ENCODE measurements around the gene PI4K2A.

The PI4K2A gene

DNA sequence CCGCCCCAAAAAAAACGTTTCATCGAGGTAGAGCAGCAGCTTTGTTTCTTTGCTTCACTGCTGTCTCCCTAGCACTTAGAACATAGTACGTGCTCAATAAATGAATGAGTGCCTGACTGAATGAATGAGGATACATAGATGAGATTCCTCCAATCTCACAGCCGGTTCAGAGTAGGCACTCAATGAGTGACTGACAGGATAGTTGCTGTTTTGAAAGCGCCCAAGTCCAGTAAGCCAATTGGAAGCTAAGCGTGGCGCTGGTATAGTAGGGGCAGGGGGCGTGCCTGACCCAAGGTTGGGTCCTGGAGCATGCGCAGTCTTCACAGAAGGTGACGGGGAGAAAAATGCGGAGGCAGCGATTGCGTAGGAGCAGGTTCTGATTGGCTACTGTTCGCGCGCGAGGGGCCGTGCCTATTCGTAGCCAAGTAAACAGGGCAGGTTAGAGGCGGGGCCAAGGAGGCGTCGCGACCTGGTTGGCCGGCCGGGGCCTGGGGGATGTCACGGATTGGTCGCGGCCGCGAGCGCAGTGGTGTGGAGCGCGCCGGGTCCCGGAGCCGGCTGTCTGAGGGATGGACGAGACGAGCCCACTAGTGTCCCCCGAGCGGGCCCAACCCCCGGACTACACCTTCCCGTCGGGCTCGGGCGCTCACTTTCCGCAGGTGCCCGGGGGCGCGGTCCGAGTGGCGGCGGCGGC, at the start of gene PI4K2A:
Gene PI4K2A (plus strand): TSS at position 498 of the 694 bp plus-strand sequence. CDS start 72 bp downstream, at position 570.
- DNase-seq = peak; percentile 80 to 99 (median 97)

DNA sequence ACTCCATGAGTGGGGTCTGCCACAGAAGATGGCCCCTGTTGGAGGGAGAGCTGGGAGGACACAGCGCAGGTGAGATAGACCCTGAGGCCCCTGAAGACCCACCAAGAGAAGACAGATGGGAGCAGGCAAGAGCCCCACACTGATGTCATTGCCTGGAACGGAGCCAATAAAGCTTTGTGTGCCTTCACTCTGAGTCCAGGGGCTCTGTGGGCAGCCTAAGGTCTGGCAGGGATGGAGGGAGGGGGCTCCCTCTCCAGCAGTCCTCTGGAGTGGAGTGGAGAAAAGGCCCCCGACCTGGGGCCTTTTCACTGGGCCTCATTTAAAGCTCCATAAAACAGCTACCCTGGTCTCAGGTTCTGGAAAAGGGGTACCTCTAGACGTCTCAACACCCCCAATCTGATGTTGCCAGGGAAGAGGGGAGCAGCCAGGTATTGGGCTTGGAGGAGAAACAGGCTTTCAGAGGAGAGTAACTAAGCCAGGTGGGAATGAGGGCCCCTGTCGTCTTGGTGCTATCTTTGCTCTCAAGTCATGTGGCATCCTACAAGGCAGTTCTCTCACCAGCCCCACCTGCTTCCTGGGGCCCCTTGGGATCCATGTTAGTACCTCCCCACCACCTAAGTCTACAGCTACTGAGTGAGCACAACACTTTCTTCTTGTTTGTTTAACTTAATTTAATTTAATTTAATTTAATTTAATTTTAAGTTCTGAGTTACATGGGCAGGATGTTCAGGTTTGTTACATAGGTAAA, 49.5 kb upstream of the PI4K2A start:
- DNase-seq = no peak

DNA sequence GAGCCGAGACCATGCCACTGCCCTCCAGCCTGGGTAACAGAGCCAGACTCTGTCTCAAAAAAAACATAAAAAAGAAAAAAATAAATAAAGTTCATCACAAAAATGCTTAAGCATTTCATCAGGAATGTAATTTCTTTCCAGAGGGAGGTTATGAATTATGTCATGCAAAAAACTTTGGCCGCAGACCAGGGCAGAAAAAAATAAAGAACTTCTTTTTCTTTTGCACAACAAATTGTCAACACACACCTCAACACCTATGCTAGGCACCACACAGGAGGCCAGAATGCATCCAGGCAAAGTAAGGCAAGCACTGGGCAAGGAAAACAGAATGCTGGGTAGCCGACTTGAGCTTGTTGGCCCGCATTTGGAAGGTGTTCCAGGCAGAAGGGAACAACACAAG, 47.0 kb upstream of the PI4K2A start:
- no peak for DNase-seq

DNA sequence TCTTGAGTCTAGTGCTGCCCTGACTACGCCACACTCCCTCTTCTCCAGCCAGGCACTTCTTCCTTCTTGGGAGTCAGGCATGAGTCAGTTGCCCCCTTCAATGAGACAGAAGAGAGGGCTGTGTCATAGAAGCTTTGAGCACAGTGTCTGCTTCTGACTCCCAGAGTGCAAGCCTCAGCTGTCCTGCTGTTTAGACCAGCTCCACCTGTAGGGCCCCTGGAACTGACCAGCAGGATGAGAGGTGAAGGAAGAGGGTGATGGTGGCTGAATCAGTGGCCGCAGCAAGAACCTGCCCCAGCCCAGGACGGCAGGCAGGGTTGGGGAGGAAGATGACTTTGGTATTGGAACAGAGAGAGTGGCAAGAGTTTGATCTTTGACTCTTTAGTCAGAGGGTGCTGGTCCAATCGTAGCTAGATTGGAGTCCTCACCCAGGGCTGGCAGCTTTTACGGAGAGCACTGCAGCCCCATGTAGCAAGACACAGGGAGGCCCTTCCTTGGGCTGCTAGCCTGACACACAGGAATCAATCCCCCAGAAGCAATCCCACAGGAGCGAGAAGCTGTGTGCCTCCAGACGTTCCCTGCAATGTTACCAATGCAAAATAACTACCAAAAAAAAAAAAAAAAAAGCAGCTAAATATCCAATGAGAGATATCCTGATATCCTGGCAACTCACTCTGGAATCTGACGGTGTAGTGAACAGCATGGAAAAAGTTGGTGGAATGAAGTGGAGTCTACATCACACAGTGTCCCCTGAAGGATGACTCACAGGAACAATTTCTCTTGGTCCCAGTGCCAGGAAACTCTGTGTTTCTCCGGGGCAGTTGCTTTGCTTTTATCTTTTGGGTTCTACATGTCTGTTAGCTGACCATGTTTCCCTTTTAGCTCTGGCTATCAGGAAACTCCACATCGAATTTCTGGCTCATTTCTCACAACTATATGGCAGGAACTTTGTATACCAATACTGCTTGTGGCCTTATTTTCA, 44.1 kb upstream of the PI4K2A start:
- DNase-seq = peak in 1 of 14 donors; percentile 22

DNA sequence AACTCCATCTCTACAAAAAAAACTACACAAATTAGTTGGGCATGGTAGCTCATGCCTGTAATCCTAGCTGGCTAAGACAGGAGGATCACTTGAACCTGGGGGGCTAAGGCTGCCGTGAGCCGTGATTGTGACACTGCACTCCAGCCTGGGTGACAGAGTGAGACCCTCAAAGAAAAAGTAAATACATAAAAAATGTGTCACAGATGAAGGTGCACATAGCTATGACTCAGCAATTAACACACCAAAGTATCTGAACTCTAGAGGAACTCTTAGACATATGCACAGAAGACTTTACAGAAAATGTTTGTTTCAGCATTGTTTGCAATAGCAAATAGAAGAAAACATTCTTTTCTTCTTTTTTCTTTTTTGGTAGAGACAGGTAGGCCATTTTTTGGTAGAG, 42.7 kb upstream of the PI4K2A start:
- DNase-seq = no peak

DNA sequence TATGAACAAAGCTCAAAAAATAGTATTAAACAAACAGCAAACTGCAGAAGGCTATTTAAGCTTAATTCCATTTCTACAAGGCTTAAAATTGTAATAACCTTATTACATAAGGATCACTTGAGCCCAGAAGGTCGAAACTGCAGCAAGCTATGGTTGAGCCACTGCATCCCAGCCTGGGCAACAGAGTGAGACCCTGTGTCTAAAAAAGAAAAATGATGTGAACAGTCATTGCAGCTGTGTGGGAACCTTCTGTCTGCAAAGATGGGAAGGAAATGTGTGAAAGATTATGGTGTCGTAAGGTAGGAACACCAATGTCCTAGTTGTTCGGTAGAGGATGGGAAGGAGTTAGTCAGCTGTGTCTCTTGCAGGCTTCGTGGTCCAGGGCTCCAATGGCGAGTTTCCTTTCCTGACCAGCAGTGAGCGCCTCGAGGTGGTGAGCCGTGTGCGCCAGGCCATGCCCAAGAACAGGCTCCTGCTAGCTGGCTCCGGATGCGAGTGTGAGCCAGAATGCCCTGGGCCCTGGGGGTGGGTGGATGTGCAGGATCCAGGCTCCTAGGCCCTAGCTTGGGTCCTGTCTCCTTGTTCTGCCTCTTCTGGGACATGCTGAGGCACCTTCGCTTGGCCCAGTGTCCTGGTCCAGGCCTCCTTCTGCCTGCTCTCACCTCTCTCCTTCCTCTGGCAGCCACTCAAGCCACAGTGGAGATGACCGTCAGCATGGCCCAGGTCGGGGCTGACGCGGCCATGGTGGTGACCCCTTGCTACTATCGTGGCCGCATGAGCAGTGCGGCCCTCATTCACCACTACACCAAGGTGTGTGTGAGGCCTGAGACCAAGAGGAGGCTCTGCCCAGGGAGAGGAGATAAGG, 41.8 kb upstream of the PI4K2A start:
- DNase-seq = no peak

DNA sequence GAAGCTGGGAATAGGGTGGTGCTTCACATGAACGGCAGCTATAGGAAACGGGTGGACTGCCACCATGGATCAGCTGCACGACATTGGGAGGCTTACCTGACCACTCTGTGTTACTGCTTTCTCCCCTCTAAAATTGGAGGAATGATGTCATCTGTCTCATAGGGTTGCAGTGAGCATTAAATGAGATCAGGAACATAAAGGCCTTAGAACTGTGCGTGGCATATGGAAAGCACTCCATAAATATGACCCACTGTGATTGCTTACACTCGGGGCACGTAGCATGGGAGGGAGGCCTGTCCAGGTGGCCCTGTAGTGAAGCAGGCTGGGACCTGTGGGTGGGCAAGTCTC, 41.2 kb upstream of the PI4K2A start:
- peak in 1 of 14 donors; percentile 14 for DNase-seq

DNA sequence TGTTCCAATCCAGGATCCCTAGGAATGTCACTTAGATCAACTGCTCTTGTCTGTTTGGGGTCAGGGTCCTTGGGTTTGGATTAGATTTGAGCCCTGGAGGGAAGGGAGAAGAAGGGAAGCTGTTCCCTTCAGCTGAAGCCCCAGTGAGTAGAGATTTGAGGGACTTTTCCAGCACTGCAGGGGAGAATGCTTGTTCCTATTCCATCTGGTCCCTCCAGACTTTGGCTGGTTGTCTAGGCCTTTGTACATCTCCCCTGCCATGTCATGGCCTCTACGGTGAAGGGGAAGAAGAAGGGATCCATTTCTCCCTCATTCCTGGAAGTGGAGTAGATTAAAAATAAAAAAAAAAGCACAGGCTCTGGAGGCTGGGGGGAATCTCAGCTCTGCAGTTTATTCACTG, 39.9 kb upstream of the PI4K2A start:
- DNase-seq = peak in 1 of 14 donors; percentile 54

DNA sequence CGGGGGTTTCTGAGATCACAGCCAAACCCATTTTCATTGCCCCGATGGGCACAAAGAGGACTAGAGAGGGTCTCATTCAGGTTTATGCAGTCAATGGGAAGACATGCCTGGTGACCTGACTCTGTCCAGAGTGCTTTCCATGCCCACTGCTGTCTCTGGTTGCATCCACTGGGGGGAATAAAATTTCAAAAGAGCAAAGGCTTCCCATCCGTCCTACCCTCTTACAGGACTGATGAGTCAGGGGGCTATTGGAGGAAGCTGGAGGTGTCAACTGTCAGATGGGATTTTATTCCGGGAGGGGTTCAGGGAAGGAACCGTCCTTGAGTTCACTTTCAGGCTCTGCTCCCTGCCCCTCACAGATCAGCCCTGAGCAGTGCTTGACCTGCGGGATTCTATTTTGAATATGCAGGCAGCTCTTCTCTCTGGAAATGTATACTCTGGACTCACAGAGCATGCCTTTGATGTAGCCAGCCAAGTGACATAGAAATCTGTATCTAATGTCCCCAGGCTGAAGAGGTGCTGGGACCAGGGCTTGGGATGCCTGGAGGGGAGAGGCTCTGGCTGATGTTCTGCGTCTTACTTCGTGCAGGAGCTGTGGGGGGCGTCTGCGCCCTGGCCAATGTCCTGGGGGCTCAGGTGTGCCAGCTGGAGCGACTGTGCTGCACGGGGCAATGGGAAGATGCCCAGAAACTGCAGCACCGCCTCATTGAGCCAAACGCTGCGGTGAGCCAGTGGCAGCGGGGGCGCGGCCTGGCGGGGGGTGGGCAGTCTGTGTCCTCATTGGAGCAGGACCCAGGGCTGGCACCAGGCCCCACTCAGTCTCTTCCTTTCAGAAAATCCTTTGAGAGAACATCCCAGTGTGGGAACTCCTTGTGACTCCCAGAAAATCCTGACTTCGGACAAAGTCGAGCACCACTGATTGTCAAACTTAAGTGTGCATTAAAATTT, 38.9 kb upstream of the PI4K2A start:
- peak in 12 of 14 donors; percentile 7 to 87 (median 64) for DNase-seq

DNA sequence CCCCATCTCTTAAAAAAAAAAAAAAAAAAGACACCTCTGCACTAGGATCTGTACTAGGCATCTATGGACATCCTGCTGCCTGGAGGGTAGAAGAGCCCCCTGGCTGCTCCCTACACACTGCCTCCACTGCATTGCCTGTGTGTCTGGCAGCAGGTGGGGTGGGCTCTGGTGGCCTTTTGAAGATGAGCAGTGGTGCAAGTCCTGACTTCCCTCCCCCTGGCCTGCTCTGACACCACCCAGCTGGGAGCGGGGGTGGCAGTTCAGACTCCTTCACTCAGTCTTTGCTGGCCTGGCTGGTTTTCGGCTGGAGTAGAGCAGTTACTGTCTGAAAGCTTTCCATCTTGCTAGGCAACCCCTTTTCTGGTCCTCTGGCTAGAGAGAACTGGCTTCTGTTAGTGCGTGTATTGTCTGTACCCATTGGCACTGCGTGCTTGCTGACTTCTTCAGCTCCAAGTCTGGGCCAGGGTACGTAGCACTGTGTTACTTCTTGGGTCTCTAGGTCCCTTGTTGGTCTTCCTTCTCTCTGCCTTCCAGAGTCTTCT, 33.3 kb upstream of the PI4K2A start:
- DNase-seq = peak in 7 of 14 donors; percentile 12 to 57 (median 41)

DNA sequence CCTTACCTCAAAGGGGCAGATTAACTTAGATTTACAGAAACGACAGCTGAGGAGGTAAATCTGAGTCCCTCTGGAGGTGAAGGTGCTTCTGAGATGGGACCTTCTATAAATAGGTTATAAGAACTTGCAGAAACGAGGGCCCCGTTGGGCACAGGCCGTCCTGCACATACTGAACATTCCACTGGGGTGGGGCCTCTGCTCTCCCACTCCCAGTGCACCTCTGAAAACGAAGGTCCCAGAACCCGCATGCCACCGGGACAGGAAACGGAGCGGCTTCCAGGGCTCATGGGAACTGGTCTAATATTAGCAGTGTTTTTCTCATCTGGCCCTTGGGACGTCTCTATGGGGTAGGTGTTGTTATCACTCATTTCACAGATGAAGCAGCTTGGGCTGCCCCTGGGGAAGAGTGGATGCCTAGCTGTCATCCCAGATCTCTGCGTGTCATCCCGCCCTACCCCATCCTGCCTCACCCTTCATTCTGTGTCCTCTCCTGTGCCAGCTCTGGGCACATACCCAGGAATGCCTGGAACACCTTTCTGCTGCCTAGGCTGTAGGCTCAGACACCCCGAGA, 31.4 kb upstream of the PI4K2A start:
- DNase-seq = peak in 1 of 14 donors; percentile 93

DNA sequence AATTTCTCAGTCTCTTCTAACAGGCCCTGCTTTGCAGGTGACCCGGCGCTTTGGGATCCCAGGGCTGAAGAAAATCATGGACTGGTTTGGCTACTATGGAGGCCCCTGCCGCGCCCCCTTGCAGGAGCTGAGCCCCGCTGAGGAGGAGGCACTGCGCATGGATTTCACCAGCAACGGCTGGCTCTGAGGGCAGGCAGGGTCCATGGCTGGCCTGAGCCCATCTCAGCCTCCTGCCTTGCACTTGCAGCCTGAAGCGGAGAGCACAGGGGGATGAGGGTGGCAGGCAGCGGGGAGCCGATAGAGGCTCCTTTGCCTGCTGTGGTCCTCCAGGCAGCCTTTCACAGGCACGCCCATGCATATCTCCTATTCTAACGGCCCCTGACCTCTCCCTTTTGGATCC, 29.0 kb upstream of the PI4K2A start:
- no peak for DNase-seq

DNA sequence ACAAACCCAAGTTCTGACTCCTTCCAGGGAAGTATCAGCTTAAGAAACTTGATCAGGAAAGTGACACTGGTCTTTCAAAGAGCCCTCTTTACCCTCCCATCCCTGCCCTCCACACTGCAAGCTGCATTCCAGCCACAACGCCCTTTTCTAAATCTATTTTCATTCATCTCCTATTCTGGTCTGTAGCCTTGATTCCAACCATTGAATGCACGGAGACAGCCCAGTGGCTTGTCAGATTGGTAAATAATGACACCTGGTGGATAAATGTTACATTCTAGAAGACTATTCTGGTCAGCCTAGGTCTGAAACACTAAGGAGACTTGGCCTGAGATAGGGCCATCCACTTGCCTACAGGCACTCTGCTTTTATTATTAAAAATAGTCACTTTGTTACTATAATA, 28.1 kb upstream of the PI4K2A start:
- DNase-seq = peak in 1 of 14 donors; percentile 58

DNA sequence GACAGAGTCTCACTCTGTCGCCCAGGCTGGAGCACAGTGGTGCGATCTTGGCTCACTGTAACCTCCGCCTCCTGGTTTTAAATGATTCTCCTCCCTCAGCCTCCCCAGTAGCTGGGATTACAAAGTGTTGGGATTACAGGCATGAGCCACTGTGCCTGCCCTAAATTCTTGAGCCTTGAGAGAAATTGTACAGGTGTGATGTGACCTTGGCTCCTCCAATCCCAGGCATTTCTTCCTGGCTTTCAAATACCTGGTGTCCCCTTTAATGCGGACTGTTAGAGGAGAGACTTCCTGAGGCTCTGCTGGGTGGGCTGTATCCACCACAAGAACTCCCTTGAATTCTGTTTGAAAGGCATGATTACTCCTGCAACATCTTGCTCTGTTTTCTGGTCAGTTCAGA, 22.2 kb upstream of the PI4K2A start:
- no peak for DNase-seq

DNA sequence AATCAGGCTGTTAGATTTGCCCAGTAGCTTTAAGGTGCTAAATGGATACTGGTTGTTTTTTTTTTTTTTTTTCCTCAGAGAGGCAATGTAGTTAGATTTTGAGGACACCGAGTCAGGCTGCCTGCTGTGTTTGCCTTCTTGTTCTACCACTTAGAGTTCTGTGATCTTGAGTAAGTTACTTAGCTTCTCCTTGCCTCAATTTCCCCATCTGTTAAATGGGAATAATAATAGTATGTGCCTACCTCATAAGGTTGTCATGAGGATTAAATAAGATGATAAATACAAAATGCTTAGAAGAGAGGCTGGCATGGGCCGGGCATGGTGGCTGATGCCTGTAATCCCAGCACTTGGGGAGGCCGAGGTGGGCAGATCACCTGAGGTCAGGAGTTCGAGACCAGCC, 21.7 kb upstream of the PI4K2A start:
- DNase-seq = no peak

DNA sequence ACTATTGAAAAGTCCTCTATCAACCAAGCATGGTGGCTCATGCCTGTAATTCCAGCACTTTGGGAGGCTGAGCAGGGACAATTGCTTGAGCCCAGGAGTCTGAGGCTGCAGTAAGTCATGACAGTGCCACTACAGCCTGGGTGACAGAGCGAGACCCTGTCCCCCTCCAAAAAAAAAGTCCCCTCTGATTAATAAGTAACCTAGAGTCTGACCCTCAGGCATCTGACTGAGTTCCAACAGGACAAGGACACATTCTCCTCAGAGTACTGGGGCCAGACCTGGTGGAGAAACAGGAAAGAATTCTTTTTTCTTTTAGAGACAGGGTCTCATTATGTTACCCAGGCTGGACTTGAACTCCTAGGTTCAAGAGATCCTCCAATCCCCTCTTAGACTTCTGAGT, 17.2 kb upstream of the PI4K2A start:
- no peak for DNase-seq

DNA sequence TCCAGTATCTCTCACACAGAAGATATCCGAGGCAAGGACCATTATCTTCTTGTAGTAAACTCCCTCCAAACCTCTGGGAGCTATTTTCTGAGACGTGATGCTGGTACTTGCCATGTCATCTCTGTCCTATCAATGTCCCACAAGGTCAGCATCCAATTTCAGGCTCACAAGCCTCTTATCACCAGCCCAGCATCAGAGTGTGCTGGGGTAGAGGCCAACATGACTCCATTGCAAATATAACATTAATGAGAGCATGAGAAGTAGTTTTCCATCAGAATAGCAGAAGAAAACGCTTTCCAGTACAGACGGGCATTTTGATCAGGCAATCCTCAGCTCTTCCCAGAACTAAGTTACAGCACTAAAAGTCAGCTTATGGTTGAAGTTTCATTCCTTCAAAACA, 12.7 kb upstream of the PI4K2A start:
- DNase-seq = no peak

DNA sequence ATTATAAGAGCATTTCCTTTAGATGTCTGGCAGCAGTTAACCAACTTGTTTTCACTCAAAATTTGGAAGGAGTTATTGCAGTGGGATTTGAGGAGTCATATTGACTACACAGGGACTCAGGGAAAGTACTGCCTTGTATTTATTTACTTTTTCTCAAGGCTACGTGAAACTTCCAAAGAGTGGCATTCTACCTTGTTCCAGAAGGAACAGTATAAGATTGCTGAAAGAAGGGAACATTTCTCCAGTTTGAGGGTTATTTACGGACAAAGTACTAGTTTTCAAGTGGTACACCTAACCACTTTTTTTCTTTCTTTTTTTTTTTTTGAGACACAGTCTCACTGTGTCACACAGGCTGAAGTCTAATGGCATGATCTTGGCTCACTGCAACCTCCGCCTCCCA, 12.2 kb upstream of the PI4K2A start:
- DNase-seq = no peak

DNA sequence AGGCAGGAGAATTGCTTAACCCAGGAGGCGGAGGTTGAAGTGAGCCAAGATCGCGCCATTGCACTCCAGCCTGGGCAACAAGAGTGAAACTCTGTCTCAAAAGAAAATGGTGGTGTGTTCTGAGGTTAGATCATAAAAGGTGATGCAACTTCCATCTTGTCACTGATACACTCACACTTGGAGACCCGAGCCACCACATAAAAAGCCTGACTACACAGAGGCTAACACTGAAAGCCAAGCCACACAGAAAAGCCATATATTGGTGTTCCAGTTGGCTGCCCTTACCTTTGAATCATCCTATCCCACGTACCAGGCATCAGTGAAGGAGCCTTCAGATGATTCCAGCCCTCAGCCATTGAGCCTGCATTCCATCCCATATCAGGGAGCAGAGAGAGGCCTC, 11.2 kb upstream of the PI4K2A start:
- no peak for DNase-seq

DNA sequence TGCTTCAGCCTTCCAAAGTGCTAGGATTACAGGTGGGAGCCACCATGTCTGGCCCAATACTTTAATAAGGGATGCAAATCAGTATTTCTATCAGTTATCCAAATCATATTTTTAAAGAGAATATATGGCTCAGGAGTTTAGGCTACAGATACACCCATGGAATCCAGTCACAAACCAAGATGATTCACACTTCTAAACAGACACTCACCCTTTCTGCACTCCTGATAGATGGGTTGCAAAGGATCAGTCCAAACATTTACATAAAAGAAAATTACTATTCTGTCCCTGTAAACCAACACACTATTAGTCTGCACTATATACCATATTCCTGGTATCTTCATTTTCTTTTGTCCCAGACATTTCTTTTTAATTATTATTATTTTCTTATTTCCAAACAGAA, 9.4 kb upstream of the PI4K2A start:
- DNase-seq = no peak
